Hematopoietic multipotent progenitor cell treated with erythropoietin and hydrocortisone succinate and interleukin-3 and kit ligand, for 15 days (in vitro differentiated cells): ENCODE results near the gene AANAT.

Experiments
- DNase-seq: peaks from one replicate; pipeline ENCODE4 v3.0.0-alpha.2; 2015; ENCODE audit warnings: low spot score

The AANAT gene

DNA sequence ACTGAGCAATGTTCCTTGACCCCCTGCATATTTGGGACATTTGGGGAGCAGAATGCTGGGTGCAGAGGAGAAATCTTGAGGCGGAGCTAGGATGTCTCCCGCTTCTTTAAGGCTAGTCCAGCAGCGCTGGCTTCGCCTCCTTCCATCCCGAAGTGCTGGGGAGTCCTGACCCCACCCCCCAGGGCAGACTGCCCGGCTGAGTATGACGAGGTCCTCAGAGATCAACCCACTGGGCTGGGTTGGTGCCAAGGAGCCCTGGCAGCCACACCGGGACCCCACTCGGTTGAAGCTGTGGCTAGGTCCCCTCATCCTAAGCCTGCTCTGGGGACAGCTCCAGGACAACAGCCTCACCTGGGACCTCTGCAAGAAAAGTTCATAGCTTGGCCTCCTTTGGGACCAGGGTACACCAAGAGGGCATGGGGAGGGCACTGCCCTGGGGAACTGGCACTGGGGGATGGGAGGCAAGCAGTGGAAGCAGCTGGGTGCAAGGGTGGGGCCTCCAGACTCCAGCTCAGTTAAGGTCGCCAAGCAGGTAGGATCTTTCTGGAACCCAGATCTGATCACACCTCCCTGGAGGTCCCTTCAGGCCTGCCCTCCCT is 22.8 kb downstream of the AANAT start:
- no peak for DNase-seq

DNA sequence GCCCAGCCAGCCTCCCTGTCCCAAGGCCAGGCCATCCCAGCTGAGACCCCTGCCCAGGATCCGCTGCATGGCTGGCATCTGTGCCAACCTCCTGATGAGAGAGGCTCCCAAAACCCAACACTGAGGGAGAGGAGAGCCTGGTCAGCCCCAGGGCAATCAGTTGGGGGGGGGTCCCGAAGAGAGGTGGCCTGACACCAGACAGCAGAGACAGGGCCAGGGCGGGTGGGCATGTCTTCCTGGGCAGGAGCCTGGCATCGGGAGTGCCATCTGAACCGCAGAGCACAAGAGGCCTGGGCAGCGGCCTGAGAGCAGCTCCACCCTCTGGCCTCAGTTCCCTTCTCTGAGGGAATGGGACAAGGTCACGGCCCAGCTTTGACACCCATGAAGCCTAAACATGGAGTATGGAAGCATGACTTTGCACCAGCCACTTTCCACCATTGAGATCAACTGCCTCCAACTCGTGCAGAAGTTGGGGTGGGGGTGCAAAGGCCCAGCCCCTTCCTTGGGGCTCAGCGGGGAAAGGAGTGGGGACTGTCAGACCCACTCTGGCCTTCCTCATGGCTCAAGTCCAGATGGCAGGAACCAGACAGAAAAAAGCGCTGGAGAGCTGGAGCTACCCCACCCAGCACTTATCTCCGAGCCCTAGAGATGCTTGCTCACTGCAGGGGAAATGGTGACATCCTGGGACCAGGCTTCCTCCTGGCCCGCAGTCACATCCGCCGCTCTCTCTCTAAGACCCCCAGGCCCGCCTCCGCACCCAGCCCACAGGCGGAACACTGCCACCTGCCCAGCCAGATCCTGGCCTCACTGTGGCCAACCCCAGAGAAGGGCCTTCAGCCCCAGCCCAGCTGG is 24.1 kb downstream of the AANAT start:
- DNase-seq = no peak

DNA sequence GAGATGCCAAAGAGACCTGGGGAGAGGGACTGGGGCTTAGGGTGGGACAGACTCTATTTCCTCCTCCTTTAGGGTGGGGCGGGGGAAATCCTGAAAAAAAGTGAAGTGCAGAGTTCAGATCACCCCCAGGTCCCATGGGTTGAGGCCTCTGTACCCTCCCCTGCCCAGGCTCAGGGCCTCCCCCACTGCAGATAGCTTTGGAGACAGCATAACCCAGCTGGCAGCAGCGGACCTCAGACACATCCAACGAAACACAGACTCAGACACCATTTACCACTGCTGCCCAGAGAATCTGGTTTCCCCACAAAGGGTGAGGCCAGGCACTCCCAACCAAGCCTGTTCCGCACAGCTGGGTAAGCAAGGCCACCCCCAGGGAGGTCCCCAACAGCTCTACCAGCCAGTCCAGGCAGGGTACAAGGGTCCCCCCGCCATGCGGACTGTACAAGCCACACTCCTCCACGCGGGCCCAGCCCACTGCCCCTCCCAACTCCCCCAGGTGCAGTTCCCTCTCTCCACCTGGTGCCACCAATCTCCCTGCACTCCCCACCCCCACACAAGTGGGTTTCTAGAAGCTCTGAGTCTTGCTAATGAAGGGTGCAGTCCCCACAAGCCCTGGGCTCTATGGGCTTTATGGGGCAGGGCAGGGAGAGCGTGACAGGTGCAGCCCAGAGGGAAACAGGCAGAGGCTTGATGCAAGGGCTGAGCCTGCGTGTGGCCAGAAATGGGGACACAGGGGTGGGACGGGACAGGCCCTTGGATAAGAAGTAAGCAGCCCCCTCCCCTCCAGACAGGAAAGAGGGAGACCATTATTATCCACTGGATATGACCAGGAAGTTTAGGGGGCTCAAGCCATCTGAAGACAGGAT is 25.0 kb downstream of the AANAT start:
- no peak for DNase-seq

DNA sequence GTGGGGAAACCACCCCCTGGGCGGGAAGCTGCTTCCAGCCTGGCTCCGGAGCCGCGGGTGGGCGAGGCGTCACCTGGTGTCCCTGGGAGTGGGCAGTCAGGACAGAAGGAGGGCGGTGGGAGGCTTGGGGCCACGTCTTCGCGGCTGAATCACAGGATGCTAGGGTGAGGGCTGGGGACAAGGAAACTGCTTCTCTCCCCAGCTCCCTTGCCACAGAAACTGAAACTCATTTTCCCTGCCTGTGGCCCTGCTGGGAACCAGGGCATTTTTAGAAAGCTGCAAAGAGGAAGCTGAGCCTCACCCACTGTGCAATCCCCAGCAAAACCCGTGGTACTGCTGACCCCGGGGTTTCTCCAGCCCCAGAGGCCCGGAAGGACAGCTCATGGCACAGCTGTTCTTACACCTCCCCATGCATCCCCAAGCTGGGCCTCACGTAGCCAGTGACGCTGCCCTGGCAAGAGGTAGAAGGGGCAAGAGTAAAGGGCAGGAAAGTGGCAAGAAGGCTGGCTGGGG is 25.6 kb downstream of the AANAT start:
- DNase-seq = no peak

DNA sequence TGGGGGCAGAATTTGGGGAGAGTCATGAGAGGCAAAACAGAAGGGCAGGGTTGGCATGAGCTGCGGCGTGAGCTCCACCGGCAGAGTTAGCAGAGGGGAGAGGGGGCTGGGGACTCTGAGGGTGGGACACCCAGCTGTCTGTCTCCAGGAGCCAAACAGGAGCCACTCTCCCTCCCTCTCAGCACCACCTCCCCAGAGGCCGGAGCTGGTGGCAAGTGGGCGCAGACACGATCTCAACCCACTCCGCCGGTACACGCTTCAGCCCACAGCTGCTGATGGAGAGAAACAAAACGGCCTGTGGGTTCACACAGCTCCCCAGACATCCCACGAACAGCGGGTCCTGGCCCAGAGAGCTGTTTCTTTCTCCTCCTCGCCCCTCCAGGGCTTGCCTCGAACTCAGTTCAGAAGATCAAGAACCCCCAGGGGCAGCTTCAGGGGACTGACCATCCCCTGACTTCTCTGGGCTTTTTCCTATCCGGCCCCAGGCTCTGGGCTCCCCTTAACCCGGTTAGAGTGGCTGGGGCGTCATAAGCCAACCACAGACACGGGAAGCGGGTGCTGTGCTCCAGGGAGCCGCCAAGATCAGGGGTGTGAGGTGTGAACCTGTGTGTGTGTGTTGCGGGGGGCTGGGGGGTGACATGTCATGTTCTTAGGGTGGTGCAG is 26.2 kb downstream of the AANAT start:
- DNase-seq = no peak

DNA sequence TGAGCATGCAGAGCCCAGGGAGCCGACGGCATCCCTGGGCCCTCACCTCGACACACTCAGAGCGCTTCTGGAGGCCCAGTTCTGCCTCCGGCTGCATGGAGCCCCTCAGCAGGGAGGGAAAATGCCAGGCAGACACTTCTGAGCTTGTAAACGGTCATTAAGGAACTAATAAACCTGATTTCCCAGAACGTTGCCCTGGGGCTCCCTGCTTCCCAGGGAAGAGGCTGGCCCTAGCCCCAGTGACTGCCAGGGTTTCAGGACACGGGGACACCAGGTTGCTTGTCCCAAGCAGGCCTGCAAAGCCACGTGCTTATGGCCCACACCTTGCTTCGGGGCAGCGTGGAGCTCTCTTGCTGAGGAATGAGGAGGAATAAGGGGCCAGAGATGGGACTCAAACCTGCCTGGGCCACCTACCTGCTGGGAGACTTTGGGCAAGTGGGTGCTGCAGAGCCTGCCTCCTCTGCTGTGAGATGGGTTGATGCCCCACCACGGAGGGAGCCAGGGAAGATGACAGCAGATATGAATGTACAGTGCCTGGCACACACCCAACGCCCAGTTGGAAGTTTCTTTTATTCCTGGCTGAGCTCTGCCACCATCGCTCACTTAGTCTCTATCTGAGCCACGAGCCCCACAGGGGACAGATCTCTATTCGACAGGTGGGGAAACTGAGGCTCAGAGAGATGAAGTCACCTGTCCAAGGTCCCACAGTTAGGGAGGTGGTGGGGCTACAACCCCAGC is 28.4 kb downstream of the AANAT start:
- no peak for DNase-seq

DNA sequence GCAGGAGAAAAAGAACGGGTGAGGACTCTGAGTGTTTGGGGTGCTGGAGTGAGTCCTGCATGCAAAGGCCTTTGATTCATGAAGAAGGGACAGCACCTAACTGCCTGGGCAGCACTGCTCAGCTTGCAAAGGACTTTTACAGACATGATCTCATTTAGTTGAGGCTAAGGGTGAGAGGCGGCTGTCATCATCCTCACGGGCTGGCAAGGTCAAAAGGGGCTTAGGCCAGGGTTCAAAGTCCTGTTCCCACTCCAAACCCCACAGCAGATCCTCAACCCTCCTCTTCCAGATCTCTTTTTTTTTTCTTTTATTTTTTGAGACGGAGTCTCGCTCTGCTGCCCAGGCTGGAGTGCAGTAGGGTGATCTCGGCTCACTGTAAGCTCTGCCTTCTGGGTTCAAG is 29.1 kb downstream of the AANAT start:
- no peak for DNase-seq

DNA sequence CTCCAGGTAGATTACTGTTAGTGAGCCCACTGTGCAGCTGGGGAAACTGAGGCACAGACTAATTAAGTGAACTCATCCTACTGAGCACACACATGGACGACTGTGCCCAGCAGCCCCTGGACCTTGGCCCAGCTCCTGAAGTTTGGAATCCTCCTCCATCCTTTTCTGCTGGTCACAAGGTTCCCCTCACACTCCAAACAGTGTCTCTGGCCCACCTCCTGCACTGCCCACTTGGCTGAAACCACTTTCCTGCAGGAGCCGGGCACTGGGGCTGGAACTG is 30.2 kb downstream of the AANAT start:
- DNase-seq = no peak

DNA sequence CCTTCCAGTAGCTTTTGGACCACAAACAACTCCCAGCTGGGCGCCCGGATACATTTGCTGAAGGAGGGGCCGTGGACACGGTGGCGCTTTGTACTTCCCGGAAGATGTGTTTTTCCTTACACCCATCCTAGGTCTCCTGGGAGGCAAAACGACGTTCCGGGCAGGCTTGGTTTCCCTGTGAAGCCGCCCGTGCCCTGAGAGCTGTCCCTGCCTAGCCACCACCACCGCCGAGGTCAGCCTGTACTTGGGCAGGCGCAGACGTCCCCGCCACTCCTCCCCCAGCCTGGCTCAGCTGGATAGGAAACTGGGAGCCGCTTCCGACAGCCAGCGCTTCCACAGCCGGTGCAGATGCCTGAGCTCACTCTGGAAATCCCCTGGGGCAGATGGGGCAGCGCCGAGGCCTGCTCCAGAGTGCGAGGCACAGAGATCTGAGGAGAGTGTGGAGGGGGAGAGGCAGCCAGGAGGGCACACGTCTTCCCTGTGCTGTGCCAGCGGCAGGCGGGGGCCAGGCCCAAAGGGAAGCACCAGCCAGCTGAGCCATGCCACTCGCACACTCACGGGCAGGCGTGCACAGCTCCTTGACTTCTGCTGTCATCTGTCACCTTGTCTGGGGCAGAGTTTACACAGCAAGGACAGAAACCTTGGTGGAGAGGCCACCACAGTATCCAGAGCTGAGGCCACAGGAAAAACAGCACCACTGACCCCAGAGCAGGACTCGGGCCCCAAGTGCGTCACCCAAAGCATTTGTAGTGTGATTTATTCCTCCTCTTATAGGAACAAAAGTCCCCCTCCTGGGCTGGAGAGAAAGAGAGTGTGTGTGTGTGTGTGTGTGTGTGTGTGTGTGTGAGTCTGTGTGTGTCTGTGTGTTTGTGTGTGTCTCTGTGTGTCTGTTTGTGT is 30.8 kb downstream of the AANAT start:
- DNase-seq = no peak

DNA sequence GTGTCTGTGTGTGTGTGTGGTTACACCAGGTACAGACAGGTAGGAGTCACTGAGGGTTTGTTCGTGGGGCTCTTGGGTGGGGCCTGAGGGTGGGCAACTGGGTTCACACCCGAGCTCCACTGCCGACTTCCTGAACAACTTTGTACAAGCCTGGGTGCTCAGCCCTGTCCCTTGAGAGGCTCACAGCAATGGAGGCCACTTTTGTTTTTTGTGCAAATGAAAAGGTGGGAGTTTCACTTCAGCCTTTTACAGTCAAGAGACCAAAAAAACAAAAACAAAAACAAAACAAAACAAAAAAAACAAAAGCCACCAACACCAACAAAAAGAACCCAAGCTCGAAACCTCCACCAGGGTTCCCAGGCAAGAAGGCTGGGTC is 31.5 kb downstream of the AANAT start:
- DNase-seq = no peak

DNA sequence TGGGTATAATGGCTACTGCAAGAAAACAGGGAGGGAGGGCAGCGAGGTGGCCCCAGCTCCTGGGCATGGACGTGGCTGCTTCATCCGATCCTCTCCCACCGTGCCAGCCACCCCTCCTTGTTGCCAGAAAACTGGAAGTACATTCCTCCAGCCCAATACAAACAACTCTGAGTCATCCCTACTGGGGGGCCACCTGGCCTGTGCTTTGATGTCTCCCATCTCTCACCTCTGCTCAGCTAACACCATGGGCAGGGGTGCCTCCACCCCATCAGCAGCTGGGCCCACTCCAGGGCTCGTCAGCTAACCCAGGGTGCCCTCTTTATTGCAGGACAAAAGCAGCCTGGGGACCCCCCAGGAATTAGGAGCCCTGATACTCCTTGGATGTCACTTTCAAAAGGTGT is 31.9 kb downstream of the AANAT start:
- no peak for DNase-seq

DNA sequence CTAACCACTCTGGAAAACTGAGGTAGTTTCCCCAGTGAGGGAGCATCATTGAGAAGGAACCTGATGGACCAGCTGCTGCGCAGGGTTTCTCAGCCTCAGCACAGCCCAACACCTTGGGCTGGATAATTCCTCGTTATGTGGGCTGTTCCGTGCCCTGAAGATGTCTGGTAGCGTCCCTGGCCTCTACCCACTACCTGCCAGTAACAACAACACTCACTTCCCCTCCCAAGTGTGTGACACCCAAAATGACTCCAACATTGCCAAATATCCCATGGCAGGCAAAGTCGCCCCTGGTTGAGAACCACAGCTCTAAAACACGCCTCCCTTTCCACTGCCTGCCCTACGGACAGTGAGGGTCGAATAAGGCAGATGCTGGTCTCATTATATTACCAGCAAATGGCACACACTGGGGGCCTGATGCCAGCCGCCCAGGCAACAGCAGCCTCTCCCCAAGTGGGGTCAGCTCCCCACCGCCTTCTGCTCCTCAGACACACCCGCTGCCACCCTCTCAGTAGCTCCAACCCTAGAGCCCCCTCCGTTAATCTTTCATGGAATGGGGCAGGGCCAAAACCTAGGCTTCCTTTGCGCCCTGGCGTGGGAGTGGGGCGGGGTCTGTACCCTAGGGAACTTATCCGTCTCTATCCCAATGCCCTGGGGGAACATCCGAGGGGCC is 32.8 kb downstream of the AANAT start:
- no peak for DNase-seq

DNA sequence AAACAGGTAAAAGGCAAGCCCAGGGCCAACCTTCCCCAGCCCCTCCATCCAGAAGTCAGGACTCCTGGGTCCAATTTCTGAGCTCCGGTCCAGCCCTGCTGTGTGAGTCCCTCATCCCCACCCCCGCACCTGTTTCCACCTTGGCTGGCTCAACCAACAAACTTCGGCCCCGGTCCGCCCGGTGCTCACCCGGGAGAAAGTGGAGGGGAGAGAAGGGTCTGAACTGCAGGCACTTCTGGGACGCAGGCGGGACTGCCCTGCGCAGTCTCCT is 33.3 kb downstream of the AANAT start:
- DNase-seq = no peak

DNA sequence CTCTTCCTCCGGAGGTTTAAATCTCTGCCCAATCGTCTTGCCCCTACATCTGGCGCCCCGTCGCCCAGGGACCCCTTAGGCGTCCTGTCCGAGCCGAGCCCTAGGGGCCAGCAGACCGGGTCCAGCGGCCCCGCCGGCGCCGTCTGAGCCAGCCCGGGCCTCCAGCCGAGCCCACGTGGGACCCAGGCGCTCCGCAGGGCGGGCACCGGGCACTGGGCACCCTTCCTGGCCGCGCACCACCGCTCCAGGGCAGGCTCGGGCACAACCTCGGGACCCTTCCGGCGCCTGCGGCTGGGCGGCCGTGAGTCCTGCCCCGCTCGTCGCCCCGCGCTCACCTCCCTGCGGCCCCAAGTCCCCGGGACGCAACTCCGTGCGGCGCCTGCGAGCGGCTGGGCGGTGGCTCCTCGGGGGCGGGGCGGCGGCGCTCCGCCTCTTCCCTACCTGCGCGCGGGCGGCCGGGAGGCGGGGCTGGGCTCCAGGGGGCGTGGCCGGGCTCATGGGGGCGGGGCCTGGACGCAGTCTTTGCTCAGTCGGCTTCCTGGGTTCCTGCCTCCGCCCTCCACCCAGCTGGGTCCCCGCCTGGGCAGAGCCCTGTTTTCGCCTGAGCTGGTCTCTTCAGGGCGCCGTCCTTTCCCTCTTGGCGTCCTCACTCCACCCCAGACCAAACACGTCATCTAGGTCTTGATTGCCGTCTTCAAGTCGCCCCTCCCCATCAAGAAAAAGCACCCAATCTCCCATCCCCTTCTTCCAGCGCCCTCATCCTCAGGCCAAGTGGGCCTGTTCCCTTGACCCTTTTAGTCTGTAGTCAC is 33.8 kb downstream of the AANAT start, which contains the start of gene RHBDF2:
RHBDF2 (minus strand) TSS at position 406 of the 809 bp plus-strand sequence. CDS start 19,899 bp downstream, outside the sequence.
- peak; percentile 91 for DNase-seq

DNA sequence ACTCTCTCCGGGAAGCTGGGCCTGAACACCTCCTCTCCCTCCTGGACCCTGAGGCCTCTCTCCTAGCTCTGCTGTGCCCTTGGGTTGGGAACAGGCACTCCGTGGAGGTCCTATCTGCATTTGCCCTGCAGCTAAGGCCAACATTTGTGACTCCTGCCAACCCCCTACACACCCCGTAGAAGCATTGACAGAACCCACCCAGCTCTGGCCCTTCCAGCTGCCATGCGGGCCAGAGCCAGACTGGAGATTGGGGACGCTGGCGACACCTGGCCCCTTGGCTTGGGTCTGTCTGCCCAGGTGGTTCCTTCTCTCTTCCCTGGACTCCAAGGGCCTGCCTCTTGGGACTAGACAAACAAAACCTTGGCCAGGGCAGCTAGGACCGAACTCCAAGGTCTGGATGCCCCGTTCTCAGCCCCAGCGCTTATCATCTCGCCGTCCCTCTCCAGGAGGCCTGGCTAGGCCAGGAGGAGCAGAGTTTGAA is 34.5 kb downstream of the AANAT start:
- DNase-seq = no peak

DNA sequence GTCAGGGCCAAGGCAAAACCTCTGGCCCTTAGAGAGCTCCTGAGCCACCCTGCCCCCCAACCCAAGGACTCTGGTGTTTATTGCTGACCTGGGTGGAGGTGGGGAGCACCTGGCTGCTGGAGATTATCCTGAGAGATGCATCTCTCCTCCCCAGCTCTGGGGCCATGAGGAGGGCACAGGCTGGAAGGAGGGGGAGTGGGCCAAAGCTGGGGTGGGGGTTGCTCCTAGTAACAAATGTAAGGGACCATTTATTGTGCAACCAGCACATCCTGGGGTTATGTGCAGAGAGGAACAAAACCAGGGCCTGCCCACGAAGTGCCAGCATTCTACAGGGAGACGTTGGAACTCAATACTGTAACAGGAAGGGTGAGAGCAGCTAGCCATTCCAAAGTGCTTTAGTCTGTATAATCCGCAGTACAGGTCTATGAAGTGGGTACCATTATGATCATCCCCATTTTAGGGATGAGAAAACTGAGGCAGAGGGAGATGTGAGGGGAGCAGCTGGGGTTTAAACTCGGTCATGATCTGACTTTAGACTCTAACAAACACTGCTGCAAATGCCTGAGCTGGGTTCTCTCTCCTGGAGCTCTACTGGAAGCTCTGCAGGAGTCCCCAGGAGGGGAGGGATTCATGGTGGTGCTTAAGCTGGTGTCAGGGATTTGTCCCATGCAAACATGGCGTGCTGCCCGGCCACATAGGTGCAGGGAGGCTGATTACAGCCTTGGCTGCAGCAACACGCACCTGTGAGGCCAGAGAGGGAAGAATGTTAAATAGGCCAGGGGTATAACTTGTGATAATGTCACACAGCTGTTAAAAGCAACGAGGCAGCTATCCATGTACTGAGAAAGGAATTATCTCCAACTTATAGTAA is 35.2 kb downstream of the AANAT start:
- DNase-seq = no peak

DNA sequence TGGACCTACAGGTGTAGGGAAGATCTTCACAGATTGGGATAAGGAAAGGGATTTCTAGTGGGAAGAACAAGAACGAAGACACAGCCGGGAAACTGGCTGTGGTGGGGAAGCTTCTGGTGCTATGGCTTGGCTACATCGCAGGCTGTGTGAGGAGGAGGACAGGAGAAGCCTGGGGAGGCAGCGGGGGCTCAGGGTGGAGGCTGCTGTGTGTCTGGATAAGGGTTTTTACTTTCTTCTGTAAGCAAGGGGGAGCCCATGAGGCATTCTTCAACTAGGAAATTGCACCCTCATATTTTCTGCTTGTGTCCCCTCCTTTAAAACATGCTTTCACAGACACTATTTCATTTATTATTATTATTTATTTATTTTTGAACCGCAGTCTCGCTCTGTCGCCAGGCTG is 36.7 kb downstream of the AANAT start:
- no peak for DNase-seq
